K562 (cell line): ENCODE measurements around the gene PLCD1. TPM values are rescaled to one million over a fixed set of nuclear protein-coding genes. Genes with fewer than 3 reads are reported as not detected.

Experiments
- RCOR1 ChIP-seq, 2 experiments: IDR thresholded peaks; 2 replicates each; pipeline ENCODE4 v1.6.1; 2012; ENCODE audit warnings: low read depth in 2 of 2, low read length in 2 of 2, borderline replicate concordance in 1 of 2, improper control_type of control experiment in 1 of 2
- ZC3H11A ChIP-seq: IDR thresholded peaks from 2 replicates; pipeline ENCODE4 v1.6.1; 2012; ENCODE audit warnings: low read depth, low read length, improper control_type of control experiment
- ZNF224 ChIP-seq: sonication (generic); formaldehyde crosslinking; IDR thresholded peaks from 2 replicates; pipeline ENCODE4 v1.8.0; 2022; ENCODE audit warnings: mild to moderate bottlenecking, missing genetic modification reagents
- ZNF586 ChIP-seq: fragments of 450-650 bp; formaldehyde crosslinking; conservative IDR thresholded peaks from 2 replicates; pipeline ENCODE4 v1.4.0; 2020; ENCODE audit warnings: mild to moderate bottlenecking, moderate library complexity
- polyA plus RNA-seq, 8 experiments: library from polyadenylated mRNA; depleted of rRNA in 4 of 8; stranded (reverse) in 5 of 8; unstranded in 3 of 8; fragments of >200 nt; fragmentation: Nextera tagmentation in 2 of 8; fragmentation: Illumina TruSeq in 1 of 8; extraction: Ambion mirVana in 2 of 8; extraction: Trizol in 1 of 8; gene quantifications; 2 replicates each; pipeline versions ENCODE4 v1.2.1 to v1.2.3, GENCODE V29; 2011 to 2014; ENCODE audit warnings: inconsistent platforms in 1 of 8, missing spikeins in 1 of 8
- total RNA-seq, 7 experiments: library from RNA; depleted of rRNA in 6 of 7; stranded (reverse); fragments of >200 nt in 6 of 7; fragmentation: Illumina TruSeq in 2 of 7; extraction: Trizol in 2 of 7; gene quantifications; 2 replicates each; pipeline versions ENCODE4 v1.2.1 to v1.2.3, GENCODE V29; 2011 to 2021; ENCODE audit warnings: low replicate concordance in 1 of 7
- TF ChIP-seq, protein P1 (sequence below): fragments of 450-650 bp; IDR thresholded peaks from 2 replicates; pipeline ENCODE4 v1.6.1; 2016; ENCODE audit warnings: mild to moderate bottlenecking, moderate library complexity

The PLCD1 gene
- total and polyA plus RNA-seq, 9 of the 15 experiments (the other 6 are each of a cell fraction or from before 2014, with no cell fraction given), result 5.4 to 209 (median 116) TPM

DNA sequence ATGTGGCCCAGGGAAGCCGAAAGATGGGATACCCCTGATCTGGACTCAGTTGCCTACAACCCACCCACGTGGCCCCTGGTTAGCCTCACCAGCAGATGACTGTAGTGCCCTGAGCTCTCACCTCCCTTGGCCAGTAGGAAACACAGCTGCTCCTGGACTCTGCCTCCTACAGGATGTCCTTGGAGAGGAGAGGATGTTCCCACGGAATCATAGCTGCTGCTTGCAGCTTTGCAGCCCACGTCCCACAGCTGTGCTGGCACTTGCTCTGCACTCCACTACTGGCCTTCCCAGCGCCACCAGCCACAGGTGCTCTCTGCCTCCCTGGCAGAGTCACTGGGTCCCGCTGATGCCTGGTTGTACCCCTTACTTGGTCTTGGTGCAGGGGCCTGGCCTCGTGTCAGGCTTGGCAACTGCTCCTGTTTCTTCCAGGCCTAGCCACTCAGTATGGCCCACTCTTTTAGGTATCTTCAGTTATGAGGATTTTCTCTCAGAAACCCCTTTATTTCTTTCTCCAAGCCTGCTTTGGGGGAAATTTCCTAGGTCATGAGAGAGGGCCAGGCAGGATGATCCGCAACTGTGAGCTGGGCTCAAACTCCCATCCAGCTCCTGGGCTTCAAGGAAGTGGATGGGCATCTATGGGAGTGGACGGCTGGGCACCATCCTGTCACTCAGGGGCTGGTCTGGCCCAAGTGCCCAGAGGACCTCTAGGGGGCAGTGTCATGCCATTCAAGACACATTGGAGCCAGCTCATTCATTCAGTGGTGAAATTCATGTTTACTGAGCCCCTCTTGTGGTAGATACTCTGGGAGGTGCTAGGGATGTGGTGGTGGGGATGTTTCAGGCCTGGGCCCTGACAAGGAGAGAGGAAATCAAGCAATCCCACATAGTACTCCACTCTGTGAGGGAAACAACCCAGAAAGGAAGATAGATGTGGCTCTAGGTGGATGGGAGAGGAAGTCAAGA is 55.0 kb downstream of the PLCD1 start (continued):
- TF ChIP-seq, protein P1, sequence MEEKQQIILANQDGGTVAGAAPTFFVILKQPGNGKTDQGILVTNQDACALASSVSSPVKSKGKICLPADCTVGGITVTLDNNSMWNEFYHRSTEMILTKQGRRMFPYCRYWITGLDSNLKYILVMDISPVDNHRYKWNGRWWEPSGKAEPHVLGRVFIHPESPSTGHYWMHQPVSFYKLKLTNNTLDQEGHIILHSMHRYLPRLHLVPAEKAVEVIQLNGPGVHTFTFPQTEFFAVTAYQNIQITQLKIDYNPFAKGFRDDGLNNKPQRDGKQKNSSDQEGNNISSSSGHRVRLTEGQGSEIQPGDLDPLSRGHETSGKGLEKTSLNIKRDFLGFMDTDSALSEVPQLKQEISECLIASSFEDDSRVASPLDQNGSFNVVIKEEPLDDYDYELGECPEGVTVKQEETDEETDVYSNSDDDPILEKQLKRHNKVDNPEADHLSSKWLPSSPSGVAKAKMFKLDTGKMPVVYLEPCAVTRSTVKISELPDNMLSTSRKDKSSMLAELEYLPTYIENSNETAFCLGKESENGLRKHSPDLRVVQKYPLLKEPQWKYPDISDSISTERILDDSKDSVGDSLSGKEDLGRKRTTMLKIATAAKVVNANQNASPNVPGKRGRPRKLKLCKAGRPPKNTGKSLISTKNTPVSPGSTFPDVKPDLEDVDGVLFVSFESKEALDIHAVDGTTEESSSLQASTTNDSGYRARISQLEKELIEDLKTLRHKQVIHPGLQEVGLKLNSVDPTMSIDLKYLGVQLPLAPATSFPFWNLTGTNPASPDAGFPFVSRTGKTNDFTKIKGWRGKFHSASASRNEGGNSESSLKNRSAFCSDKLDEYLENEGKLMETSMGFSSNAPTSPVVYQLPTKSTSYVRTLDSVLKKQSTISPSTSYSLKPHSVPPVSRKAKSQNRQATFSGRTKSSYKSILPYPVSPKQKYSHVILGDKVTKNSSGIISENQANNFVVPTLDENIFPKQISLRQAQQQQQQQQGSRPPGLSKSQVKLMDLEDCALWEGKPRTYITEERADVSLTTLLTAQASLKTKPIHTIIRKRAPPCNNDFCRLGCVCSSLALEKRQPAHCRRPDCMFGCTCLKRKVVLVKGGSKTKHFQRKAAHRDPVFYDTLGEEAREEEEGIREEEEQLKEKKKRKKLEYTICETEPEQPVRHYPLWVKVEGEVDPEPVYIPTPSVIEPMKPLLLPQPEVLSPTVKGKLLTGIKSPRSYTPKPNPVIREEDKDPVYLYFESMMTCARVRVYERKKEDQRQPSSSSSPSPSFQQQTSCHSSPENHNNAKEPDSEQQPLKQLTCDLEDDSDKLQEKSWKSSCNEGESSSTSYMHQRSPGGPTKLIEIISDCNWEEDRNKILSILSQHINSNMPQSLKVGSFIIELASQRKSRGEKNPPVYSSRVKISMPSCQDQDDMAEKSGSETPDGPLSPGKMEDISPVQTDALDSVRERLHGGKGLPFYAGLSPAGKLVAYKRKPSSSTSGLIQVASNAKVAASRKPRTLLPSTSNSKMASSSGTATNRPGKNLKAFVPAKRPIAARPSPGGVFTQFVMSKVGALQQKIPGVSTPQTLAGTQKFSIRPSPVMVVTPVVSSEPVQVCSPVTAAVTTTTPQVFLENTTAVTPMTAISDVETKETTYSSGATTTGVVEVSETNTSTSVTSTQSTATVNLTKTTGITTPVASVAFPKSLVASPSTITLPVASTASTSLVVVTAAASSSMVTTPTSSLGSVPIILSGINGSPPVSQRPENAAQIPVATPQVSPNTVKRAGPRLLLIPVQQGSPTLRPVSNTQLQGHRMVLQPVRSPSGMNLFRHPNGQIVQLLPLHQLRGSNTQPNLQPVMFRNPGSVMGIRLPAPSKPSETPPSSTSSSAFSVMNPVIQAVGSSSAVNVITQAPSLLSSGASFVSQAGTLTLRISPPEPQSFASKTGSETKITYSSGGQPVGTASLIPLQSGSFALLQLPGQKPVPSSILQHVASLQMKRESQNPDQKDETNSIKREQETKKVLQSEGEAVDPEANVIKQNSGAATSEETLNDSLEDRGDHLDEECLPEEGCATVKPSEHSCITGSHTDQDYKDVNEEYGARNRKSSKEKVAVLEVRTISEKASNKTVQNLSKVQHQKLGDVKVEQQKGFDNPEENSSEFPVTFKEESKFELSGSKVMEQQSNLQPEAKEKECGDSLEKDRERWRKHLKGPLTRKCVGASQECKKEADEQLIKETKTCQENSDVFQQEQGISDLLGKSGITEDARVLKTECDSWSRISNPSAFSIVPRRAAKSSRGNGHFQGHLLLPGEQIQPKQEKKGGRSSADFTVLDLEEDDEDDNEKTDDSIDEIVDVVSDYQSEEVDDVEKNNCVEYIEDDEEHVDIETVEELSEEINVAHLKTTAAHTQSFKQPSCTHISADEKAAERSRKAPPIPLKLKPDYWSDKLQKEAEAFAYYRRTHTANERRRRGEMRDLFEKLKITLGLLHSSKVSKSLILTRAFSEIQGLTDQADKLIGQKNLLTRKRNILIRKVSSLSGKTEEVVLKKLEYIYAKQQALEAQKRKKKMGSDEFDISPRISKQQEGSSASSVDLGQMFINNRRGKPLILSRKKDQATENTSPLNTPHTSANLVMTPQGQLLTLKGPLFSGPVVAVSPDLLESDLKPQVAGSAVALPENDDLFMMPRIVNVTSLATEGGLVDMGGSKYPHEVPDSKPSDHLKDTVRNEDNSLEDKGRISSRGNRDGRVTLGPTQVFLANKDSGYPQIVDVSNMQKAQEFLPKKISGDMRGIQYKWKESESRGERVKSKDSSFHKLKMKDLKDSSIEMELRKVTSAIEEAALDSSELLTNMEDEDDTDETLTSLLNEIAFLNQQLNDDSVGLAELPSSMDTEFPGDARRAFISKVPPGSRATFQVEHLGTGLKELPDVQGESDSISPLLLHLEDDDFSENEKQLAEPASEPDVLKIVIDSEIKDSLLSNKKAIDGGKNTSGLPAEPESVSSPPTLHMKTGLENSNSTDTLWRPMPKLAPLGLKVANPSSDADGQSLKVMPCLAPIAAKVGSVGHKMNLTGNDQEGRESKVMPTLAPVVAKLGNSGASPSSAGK, result no peak
- TF ChIP-seq RCOR1 (IDR thresholded peaks at IDR 0.05; ENCODE audit: borderline replicate concordance in 1 of 2, low read depth in 2 of 2, low read length in 2 of 2), result peak in 1 of 2 experiments; percentile 37; a peak in 1 of 4 replicates
- 0 out of 2 replicates have a peak, but pooled peaks have one; percentile 27 for TF ChIP-seq ZC3H11A
- TF ChIP-seq ZNF224 (CRISPR knock-in tag), result 0 out of 2 replicates have a peak, but pooled peaks have one; percentile 11
- no peak for TF ChIP-seq ZNF586 (CRISPR knock-in tag)
- TF ChIP-seq, all 486 proteins: peak for 41
